ENCODE measurements around the gene PRLR.

GRCh38 chr5:35149041-35149440, 81.2 kb downstream of the PRLR start:
- TF ChIP-seq CTCF (IDR thresholded peaks at IDR 0.05) = no peak
- TF ChIP-seq POLR2A (IDR thresholded peaks at IDR 0.05) = no peak

Data from Peyer's patch (tissue), 4 donors.